HG03378 (cell line): ENCODE measurements around the gene SLC38A1.

ENCODE experiments used
- ATAC-seq: cut with Tn5 transposase; IDR thresholded peaks from one replicate; pipeline ENCODE4 v1.9.1; 2021; ENCODE audit warnings: mild to moderate bottlenecking, moderate library complexity; ENCODE audit not compliant: unreplicated experiment

The SLC38A1 gene

GRCh38 chr12:46144433-46144832 lies 124.4 kb downstream of the SLC38A1 start:
- ATAC-seq: no peak

- ATAC-seq: no peak
Measured at GRCh38 chr12:46136249-46136648, 132.6 kb downstream of the SLC38A1 start.

GRCh38 chr12:46135750-46136149 lies 133.1 kb downstream of the SLC38A1 start:
- ATAC-seq: no peak

- ATAC-seq: no peak
Measured at GRCh38 chr12:46134852-46135251, 134.0 kb downstream of the SLC38A1 start.

GRCh38 chr12:46134205-46134811 lies 134.5 kb downstream of the SLC38A1 start:
- no peak for ATAC-seq

GRCh38 chr12:46133751-46134150 lies 135.1 kb downstream of the SLC38A1 start:
- no peak for ATAC-seq
